SK-N-SH (cell line): ENCODE measurements around the gene TMED1. TPM values are rescaled to one million over a fixed set of nuclear protein-coding genes. Genes with fewer than 3 reads are reported as not detected.

Source experiments
- polyA plus RNA-seq, 3 experiments: library from polyadenylated mRNA; depleted of rRNA; stranded (reverse); fragments of >200 nt; gene quantifications; 2 replicates each; pipeline ENCODE4 v1.2.3, GENCODE V29; 2012
- small RNA-seq, 7 experiments: library from RNA; depleted of rRNA; stranded (forward); fragments of <200 nt; gene quantifications; one replicate each; pipeline ENCODE3, GENCODE V24; 2012

Gene TMED1
- polyA plus RNA-seq, 1 of the 3 experiments (the other 2 are of a cell fraction): 92.4 TPM

Small RNA genes within 50 kb of the gene (small RNA-seq; reads per million reads assigned to genes)
- 0 to 7.7 (median 0.39) reads per million in 7 experiments for gene MIR199A1
- 0 to 6.8 (median 0) reads per million in 7 experiments for gene MIR6793

Other genes with a start within 250 kb of the TMED1 start
- gene AP1M2, start 248.9 kb downstream of the TMED1 start, polyA plus RNA-seq (2012; rRNA removed): 0.05 and 0.30 TPM in 2 replicates
- 61.4 and 66.6 TPM in 2 replicates for gene SLC44A2, start 210.7 kb downstream of the TMED1 start, polyA plus RNA-seq (2012; rRNA removed)
- 203 and 229 TPM in 2 replicates for gene ILF3, start 181.9 kb downstream of the TMED1 start, polyA plus RNA-seq (2012; rRNA removed)
- gene QTRT1, start 134.8 kb downstream of the TMED1 start, polyA plus RNA-seq (2012; rRNA removed): 108 and 115 TPM in 2 replicates
- gene DNM2, start 118.1 kb downstream of the TMED1 start, polyA plus RNA-seq (2012; rRNA removed): 52.5 and 53.6 TPM in 2 replicates
- gene C19orf38, start 12.2 kb upstream of the TMED1 start, polyA plus RNA-seq (2012; rRNA removed): 0.05 and 0.15 TPM in 2 replicates
- gene CARM1, start 35.3 kb upstream of the TMED1 start, polyA plus RNA-seq (2012; rRNA removed): 38.2 and 62.2 TPM in 2 replicates
- gene YIPF2, start 92.4 kb upstream of the TMED1 start, polyA plus RNA-seq (2012; rRNA removed): 61.3 and 62.5 TPM in 2 replicates
- gene TIMM29, start 92.6 kb upstream of the TMED1 start, polyA plus RNA-seq (2012; rRNA removed): 11.7 and 12.5 TPM in 2 replicates
- 48.3 and 90.7 TPM in 2 replicates for gene SMARCA4, start 124.8 kb upstream of the TMED1 start, polyA plus RNA-seq (2012; rRNA removed)